Fibroblast of pulmonary artery (primary cell): ENCODE results near the gene TMED3.

Experiments
- DNase-seq: peaks from one replicate; pipeline ENCODE4 v3.0.0-alpha.2; 2010; ENCODE audit warnings: low read depth
- H3K4me3 ChIP-seq: replicated peaks from 2 replicates; pipeline ENCODE4 v1.5.1; 2011; ENCODE audit warnings: low read depth, mild to moderate bottlenecking, control low read depth, low read length, moderate library complexity
- TF ChIP-seq, protein P1 (sequence below): IDR thresholded peaks from 2 replicates; pipeline ENCODE4 v1.5.1; 2011; ENCODE audit warnings: mild to moderate bottlenecking, control low read depth, low read length, inconsistent platforms; ENCODE audit errors: missing control alignments

The TMED3 gene

DNA sequence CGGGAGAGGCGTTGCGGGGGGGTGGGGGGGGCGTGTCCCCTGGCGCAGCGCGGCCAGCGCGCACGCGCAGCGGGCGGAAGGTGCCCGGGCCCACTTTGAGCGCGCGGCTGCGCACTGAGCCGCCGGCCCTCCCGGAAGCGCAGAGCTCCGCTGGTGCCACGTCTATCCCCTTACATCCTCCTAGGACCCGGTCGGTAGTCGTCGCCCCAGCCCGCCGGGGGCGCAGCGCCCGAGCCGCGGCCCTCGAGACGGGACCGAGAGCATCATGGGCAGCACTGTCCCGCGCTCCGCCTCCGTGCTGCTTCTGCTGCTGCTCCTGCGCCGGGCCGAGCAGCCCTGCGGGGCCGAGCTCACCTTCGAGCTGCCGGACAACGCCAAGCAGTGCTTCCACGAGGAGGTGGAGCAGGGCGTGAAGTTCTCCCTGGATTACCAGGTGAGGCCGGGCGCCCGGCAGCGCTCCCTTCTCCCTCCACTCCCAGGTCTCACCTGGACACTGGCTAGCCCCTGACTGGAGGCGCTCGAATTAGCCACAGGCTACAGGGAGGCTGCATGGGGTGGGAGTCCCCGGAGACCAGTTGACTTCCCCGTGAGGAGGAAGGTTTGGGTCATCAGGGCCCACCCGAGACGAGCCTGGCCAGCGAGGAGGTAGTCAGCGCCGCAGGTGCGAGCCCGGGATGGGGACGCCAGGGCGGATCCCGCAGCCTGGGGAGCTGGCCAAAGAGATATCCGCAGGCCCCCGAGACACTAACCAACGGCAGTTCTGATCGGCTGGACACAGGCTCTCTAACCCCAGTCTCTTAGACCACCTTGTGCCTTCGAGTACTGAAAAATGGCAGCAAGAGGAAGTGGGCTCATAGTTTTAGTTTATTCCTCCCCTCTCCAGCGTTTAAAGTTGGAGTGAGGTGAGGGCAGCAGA is at the start of gene TMED3:
TSS of gene TMED3 (plus strand) at position 128 of the 916 bp plus-strand sequence. CDS start at position 266, 138 bp downstream.
- TF ChIP-seq, protein P1, sequence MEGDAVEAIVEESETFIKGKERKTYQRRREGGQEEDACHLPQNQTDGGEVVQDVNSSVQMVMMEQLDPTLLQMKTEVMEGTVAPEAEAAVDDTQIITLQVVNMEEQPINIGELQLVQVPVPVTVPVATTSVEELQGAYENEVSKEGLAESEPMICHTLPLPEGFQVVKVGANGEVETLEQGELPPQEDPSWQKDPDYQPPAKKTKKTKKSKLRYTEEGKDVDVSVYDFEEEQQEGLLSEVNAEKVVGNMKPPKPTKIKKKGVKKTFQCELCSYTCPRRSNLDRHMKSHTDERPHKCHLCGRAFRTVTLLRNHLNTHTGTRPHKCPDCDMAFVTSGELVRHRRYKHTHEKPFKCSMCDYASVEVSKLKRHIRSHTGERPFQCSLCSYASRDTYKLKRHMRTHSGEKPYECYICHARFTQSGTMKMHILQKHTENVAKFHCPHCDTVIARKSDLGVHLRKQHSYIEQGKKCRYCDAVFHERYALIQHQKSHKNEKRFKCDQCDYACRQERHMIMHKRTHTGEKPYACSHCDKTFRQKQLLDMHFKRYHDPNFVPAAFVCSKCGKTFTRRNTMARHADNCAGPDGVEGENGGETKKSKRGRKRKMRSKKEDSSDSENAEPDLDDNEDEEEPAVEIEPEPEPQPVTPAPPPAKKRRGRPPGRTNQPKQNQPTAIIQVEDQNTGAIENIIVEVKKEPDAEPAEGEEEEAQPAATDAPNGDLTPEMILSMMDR = no peak
- peak; percentile 86 for DNase-seq
- H3K4me3 ChIP-seq = peak within 1 kb of the TSS; percentile 86

DNA sequence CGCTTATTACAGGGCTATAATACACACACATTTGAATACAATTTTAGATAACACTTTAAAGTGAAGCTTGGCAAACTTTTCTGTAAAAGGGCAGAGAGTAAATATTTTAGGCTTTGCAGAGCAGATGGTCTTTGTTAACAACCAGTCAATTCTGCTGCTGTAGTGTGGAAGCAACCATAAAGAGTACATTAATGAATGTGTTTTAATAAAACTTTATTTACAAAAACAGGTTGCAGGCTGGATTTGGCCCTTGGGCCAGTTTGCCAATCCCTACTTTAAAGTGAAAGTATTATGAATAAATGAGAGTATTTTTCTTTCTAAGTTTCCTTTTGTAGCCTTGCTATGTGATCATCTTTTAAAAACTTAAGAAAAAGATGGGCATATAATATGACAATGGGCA is 49.1 kb upstream of the TMED3 start:
- no peak for DNase-seq
- TF ChIP-seq, protein P1 = no peak
- H3K4me3 ChIP-seq = no peak overlapping the region

DNA sequence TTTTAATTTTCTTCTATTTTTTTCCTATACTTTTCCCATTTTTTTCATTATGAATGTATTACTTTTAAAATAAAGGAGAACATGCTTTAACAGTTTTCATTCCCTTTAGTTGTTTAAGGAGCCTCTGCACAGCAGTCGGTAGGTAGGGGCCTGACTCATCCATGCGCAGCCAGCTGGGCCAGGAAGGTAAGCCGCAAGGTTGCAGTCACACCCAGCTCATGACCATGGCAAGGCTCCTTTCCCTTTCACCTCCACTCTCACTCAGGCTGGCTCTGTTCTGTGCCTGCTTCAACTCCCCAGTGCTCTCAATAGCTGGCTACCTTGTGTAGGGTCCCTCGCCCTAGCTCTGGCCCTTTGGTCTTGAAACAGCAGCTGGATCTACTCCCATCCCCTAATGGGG is 45.7 kb upstream of the TMED3 start:
- no peak for DNase-seq
- H3K4me3 ChIP-seq = no peak overlapping the region
- TF ChIP-seq, protein P1 = no peak

DNA sequence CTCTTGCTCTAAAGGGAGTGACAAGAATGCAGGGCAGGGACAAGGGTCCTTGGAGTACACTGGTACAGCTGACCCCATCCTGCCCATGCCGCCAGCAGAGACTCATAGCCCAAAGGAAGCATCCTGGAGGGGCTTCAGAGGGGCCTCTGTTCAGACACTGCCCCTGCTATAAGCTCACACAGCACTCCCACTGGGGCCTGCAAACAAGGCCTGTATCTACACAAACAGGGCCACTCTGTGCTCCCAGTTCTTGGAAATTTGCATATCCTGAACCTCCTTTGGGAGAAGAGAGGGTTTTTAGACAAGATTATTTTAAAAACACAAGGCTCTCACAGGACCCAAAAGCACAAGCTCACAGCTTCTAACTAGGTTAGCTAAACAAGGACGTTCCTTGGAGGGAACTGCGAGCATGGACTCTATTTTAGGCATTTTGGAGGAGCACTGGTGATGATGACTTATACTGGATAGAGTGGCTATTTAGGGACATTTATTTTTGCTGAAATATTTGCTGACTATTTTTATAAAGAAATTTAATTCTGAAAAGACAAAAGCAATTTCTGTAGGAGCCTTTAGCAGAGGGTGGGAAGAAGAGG is 44.8 kb upstream of the TMED3 start:
- no peak for DNase-seq
- H3K4me3 ChIP-seq = no peak overlapping the region

DNA sequence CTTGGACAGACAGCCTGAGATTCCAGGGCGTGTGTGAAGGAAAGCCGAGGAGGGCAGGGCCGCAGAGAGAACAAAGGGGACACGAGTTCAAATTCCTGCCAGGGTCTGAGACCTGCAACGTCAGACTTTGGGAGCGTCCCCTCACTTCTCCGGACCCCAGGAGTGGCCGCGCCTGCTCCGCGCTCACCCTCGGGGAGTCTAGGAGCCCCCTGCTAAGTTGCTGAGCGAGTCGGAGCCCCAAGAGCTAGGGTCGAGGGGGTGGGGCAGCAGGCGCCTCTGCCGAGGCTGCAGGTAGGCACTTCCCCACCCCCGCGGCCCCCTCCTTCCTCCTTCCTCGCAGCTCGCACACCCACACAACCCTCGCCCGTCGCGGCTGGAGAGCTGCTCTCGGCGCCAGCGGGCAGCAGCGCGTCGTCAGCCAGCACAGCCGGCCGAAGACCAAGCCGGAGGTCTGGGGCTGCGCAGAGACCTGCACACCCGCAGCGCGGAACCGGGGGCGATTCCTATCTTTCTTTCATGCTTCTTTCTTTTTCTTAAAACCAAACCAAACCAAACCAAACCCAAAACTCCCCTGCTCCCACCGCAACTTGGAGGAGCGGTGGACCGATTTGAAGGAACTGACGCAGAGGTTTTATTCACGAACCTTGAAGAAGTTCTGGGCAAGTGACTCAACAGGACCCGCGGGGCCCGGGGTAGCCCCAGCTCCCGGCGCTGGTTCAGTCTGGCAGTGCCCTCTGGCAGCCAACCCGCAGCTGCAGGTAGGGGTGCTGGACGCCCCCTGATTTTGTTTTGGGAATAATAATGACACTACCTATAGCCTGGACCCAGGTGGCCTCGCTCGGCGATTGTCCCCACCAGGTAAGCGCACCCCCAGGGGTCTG is 28.3 kb upstream of the TMED3 start, which contains the start of gene ANKRD34C:
TSS of gene ANKRD34C (plus strand) at position 352 of the 881 bp plus-strand sequence. CDS start 10,563 bp downstream, outside the sequence.
- DNase-seq = no peak
- H3K4me3 ChIP-seq = no peak within 1 kb of the TSS
- TF ChIP-seq, protein P1 = no peak

More for the DNA sequence above, 44.8 kb upstream of the TMED3 start:
- TF ChIP-seq, protein P1 = no peak

DNA sequence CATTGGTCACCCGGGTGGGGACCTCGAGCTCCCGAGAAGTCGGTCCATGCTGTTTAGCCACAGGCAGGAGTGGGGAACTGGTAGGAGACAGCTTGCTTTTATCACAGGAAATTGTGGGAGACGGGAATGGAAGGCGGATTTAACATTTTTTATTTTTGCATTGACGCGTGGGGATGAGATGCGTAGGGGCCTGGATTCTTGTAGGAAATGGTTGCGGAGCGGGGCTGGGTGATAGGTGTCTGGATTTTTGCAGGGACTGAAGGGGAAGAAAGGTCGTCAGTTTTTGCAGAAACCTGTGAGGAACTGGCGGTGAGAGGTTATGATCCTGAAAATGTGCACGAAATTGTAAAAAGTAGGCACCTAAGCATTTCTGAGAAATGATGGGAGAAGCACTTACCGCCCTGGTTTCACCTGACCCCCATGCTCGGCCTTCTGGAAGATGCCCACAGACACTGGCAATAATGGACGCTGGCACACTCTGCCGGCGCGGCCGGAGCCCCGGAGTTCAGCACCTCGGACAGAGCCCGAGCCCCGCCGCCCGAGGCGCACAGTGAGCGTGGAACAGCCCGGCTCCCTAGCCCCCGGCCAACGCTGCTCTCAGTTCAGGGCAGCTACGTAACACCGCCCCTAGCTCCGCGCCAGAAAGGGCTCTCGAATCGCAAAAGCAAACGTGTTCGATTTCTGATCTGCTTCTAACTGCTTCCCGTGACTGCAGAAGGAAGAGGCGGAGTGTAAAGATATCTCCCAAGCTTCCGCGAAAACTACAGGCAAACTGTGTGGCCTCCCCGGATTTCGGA is 27.5 kb upstream of the TMED3 start:
- H3K4me3 ChIP-seq = no peak overlapping the region
- DNase-seq = peak; percentile 47
- TF ChIP-seq, protein P1 = no peak
